GM12878 (cell line): ENCODE results near the gene PPFIA4. TPM values are rescaled to one million over a fixed set of nuclear protein-coding genes. Genes with fewer than 3 reads are reported as not detected.

Experiments
- ATAC-seq: fragments of 200-7000 bp; cut with Tn5 transposase; 3 replicates; pipeline ENCODE4 v1.9.1; 2020; ENCODE audit warnings: mild to moderate bottlenecking, moderate library complexity
- BruUV-seq: library from RNA; stranded (reverse); fragments of 400-500 nt; replicated peaks from 2 replicates; lab custom pipeline; 2021; lab: Mats Ljungman, UMichigan
- CTCF ChIA-PET: fragments of 300-600 bp; sonication (Branson Sonifier 250); formaldehyde crosslinking; extraction: SDS; loops from one replicate; lab custom pipeline; 2021; ENCODE audit warnings: inconsistent platforms; lab: Yijun Ruan, JAX
- POLR2A ChIA-PET: fragments of 350-600 bp; formaldehyde crosslinking; extraction: SDS; loops from one replicate; lab custom pipeline; 2021; ENCODE audit warnings: inconsistent platforms; lab: Charles Lee
- RAD21 ChIA-PET: fragments of 300-600 bp; sonication (Branson Sonifier 250); formaldehyde crosslinking; loops from one replicate; lab custom pipeline; 2023; ENCODE audit warnings: antibody characterized with exemption; ENCODE audit not compliant: unreplicated experiment; lab: Charles Lee
- SMC1A ChIA-PET: fragments of 300-600 bp; sonication (Branson Sonifier 250); formaldehyde crosslinking; loops from one replicate; lab custom pipeline; 2023; ENCODE audit not compliant: unreplicated experiment, uncharacterized antibody; lab: Charles Lee
- DNase-seq: peaks from one replicate; pipeline ENCODE4 v3.0.0-alpha.2; 2011; ENCODE audit warnings: low read depth, low spot score
- FAIRE-seq: peaks from 3 replicates; lab custom pipeline; 2011; peaks lifted over from hg19 to GRCh38; lab: Jason Lieb, UNC
- H2AFZ ChIP-seq: 2 replicates; pipeline ENCODE4 v1.6.0; 2011; ENCODE audit warnings: low read depth, low read length, control low read depth; ENCODE audit not compliant: control insufficient read depth
- H3K27ac ChIP-seq: 2 replicates; pipeline ENCODE4 v1.5.1; 2011; ENCODE audit warnings: control low read depth; ENCODE audit not compliant: control insufficient read depth, insufficient read depth
- H3K27me3 ChIP-seq, 2 experiments: replicated peaks in 1 of 2; 2 replicates each; pipeline versions ENCODE4 v1.6.0 to v1.6.1; 2011; ENCODE audit warnings: low read length in 1 of 2; ENCODE audit not compliant: control insufficient read depth in 2 of 2, insufficient read depth in 2 of 2
- H3K36me3 ChIP-seq, 2 experiments: 2 replicates each; pipeline ENCODE4 v1.5.1; 2011; ENCODE audit warnings: low read length in 1 of 2; ENCODE audit not compliant: control insufficient read depth in 2 of 2, insufficient read depth in 2 of 2
- H3K4me1 ChIP-seq: 2 replicates; pipeline ENCODE4 v1.6.1; 2011; ENCODE audit warnings: mild to moderate bottlenecking, low read length, moderate library complexity, mixed read lengths; ENCODE audit not compliant: control insufficient read depth, insufficient read depth
- H3K4me2 ChIP-seq: 2 replicates; pipeline ENCODE4 v1.6.0; 2011; ENCODE audit warnings: control low read depth; ENCODE audit not compliant: control insufficient read depth, insufficient read depth
- H3K4me3 ChIP-seq: fragments of 200-600 bp; sonication (generic); 2 replicates; pipeline ENCODE4 v1.5.1; 2016
- H3K79me2 ChIP-seq: 2 replicates; pipeline ENCODE4 v1.6.0; 2011; ENCODE audit warnings: low read length; ENCODE audit not compliant: control insufficient read depth, insufficient read depth
- H3K9ac ChIP-seq: 2 replicates; pipeline ENCODE4 v1.8.0; 2011; ENCODE audit warnings: low read length, control low read depth, mixed read lengths; ENCODE audit not compliant: control insufficient read depth, insufficient read depth
- H3K9me3 ChIP-seq: replicated peaks from 3 replicates; pipeline ENCODE4 v1.5.1; 2011; ENCODE audit warnings: mild to moderate bottlenecking, low read length; ENCODE audit not compliant: control insufficient read depth, insufficient read depth
- H4K20me1 ChIP-seq: 2 replicates; pipeline ENCODE4 v1.6.0; 2011; ENCODE audit not compliant: control insufficient read depth, insufficient read depth
- BCL3 ChIP-seq: IDR thresholded peaks from 2 replicates; pipeline ENCODE4 v1.6.1; 2011; ENCODE audit warnings: borderline replicate concordance, low read depth, mild to moderate bottlenecking, moderate library complexity, low read length; ENCODE audit not compliant: insufficient read depth, poor library complexity, severe bottlenecking
- HDAC2 ChIP-seq: fragments of 200-600 bp; sonication (generic); IDR thresholded peaks from 2 replicates; pipeline ENCODE4 v1.6.1; 2017
- IRF5 ChIP-seq: fragments of 450-650 bp; IDR thresholded peaks from 2 replicates; pipeline ENCODE4 v1.6.1; 2017; ENCODE audit warnings: borderline replicate concordance
- NRF1 ChIP-seq: conservative IDR thresholded peaks from 2 replicates; pipeline ENCODE4 v1.6.1; 2011; ENCODE audit warnings: mild to moderate bottlenecking, low read depth, low read length, improper control_type of control experiment
- PAX8 ChIP-seq: fragments of 450-650 bp; IDR thresholded peaks from 2 replicates; pipeline ENCODE4 v1.6.1; 2017; ENCODE audit warnings: mild to moderate bottlenecking, moderate library complexity
- SMAD1 ChIP-seq: fragments of 450-650 bp; IDR thresholded peaks from 2 replicates; pipeline ENCODE4 v1.6.1; 2018; ENCODE audit warnings: mild to moderate bottlenecking, low read depth; ENCODE audit not compliant: partially characterized antibody
- YY1 ChIP-seq: IDR thresholded peaks from 2 replicates; pipeline ENCODE4 v1.6.1; 2011; ENCODE audit warnings: low read depth, mild to moderate bottlenecking, low read length
- ZNF592 ChIP-seq: fragments of 450-650 bp; IDR thresholded peaks from 2 replicates; pipeline ENCODE4 v1.6.1; 2017; ENCODE audit warnings: mild to moderate bottlenecking, moderate library complexity
- WGBS: methylation state at CpG from one replicate; pipeline ENCODE4 v1.1.6; 2016; ENCODE audit warnings: low lambda C conversion rate; ENCODE audit not compliant: insufficient replicate concordance, insufficient coverage; ENCODE audit errors: missing lambda C conversion rate; 5-methylcytosine and 5-hydroxymethylcytosine counted together
- in situ Hi-C: fragments of 300-500 bp; cut with MboI; formaldehyde crosslinking; loops from 9 replicates; pipeline ENCODE4 v1.14.3; 2018; ENCODE audit warnings: mixed read lengths
- intact Hi-C: fragments of 100-400 bp; cut with micrococcal nuclease; formaldehyde crosslinking; loops from one replicate; pipeline ENCODE4 v1.14.2; 2022; ENCODE audit not compliant: unreplicated experiment
- polyA plus RNA-seq, 11 experiments: library from polyadenylated mRNA; depleted of rRNA in 4 of 11; unstranded in 6 of 11; stranded (reverse) in 5 of 11; fragments of >200 nt; fragmentation: Nextera tagmentation in 4 of 11; fragmentation: Illumina TruSeq in 1 of 11; extraction: Ambion mirVana in 4 of 11; extraction: Trizol in 1 of 11; gene quantifications; 1 replicate in 1 of 11; 2 replicates in 10 of 11; pipeline versions ENCODE4 v1.2.1 to v1.2.3, GENCODE V29; 2011 to 2016; ENCODE audit warnings: inconsistent platforms in 2 of 11, missing spikeins in 2 of 11, low read depth in 1 of 11
- total RNA-seq, 4 experiments: library from RNA; depleted of rRNA in 3 of 4; stranded (reverse); fragments of >200 nt in 3 of 4; fragmentation: Illumina TruSeq in 1 of 4; extraction: Trizol in 1 of 4; gene quantifications; 2 replicates each; pipeline versions ENCODE4 v1.2.1 to v1.2.3, GENCODE V29; 2013 to 2021

PPFIA4 gene
- total and polyA plus RNA-seq, 10 of the 15 experiments (the other 5 are each of a cell fraction or from before 2014, with no cell fraction given): 0.02 to 19.7 (median 0.34) TPM; not detected in 1

- in situ Hi-C loops: no loop called here
- ChIA-PET POLR2A (no interaction called here), SMC1A (no interaction called here)
- BruUV-seq: no TSS peak
- no peak overlapping the region for H3K27ac ChIP-seq
- FAIRE-seq: no peak
- ATAC-seq: no peak
- DNase-seq: no peak
- no peaks in the 10 kb centered on the region for H3K36me3 ChIP-seq
- no peak overlapping the region for H3K9ac ChIP-seq
- intact Hi-C loops: no loop called here
- no peaks in the 10 kb centered on the region for H3K9me3 ChIP-seq
- no peaks in the 10 kb centered on the region for H4K20me1 ChIP-seq
- H3K4me1 ChIP-seq: no peaks in the 10 kb centered on the region
- TF ChIP-seq BCL3 (no peak), YY1 (no peak), ZNF592 (no peak), PAX8 (no peak), NRF1 (no peak), IRF5 (no peak), SMAD1 (no peak), HDAC2 (no peak)
- TF ChIP-seq, all 136 proteins: peak for 0
- CTCF ChIA-PET: interaction anchor here (1.1 kb wide), 1 partner anchor 12 kb away, joined by 3 read pairs; no protein-coding TSS in a partner anchor
- Histone ChIP-seq H3K27me3 (no peaks in the 10 kb centered on the region; a peak in 1 of 4 replicates), H3K79me2 (no peaks in the 10 kb centered on the region), H3K4me3 (no peak overlapping the region), H3K4me2 (no peak overlapping the region), H2AFZ (no peak overlapping the region)
- WGBS: 2% methylated on average over 7 of the region's 7 CpGs
- RAD21 ChIA-PET: no interaction called here
These were observed 39.0 kb upstream of the PPFIA4 start for GRCh38 chr1:202987255-202987654.
